Panc1 (cell line): ENCODE data around the gene RNF215. TPM values are rescaled to one million over a fixed set of nuclear protein-coding genes. Genes with fewer than 3 reads are reported as not detected.

ENCODE experiments used
- ATAC-seq: fragments of 200-7000 bp; cut with Tn5 transposase; 2 replicates; pipeline ENCODE4 v1.9.1; 2020; ENCODE audit warnings: mild to moderate bottlenecking, moderate library complexity
- BruUV-seq: library from RNA; stranded (reverse); fragments of 400-500 nt; replicated peaks from 2 replicates; lab custom pipeline; 2021; lab: Mats Ljungman, UMichigan
- CTCF ChIA-PET: fragments of 300-600 bp; sonication (Branson Sonifier 250); formaldehyde crosslinking; loops from one replicate; lab custom pipeline; 2022; ENCODE audit warnings: antibody characterized with exemption; lab: Charles Lee
- POLR2A ChIA-PET: fragments of 300-600 bp; sonication (Branson Sonifier 250); formaldehyde crosslinking; loops from one replicate; lab custom pipeline; 2022; ENCODE audit warnings: antibody characterized with exemption; lab: Charles Lee
- DNase-seq: peaks from one replicate; pipeline ENCODE4 v3.0.0-alpha.2; 2010; ENCODE audit warnings: low read depth, low spot score
- H3K27ac ChIP-seq: 2 replicates; pipeline ENCODE4 v1.5.1; 2011; ENCODE audit warnings: mild to moderate bottlenecking, low read length, inconsistent platforms
- H3K27me3 ChIP-seq: fragments of 200-500 bp; sonication (Bioruptor generic); 2 replicates; pipeline ENCODE4 v1.6.0; 2014; ENCODE audit warnings: low read length, inconsistent platforms; ENCODE audit not compliant: control insufficient read depth, insufficient read depth
- H3K36me3 ChIP-seq: fragments of 200-500 bp; sonication (Bioruptor generic); 2 replicates; pipeline ENCODE4 v1.5.1; 2014; ENCODE audit warnings: inconsistent platforms, mild to moderate bottlenecking, low read length, moderate library complexity; ENCODE audit not compliant: control insufficient read depth, insufficient read depth
- H3K4me1 ChIP-seq: 2 replicates; pipeline ENCODE4 v1.5.1; 2011; ENCODE audit warnings: inconsistent platforms, mild to moderate bottlenecking, low read length, moderate library complexity; ENCODE audit not compliant: control insufficient read depth, insufficient read depth
- H3K4me3 ChIP-seq, 2 experiments: 2 replicates each; pipeline ENCODE4 v1.5.1; 2011 to 2012; ENCODE audit warnings: low read depth in 2 of 2, low read length in 2 of 2, mild to moderate bottlenecking in 2 of 2, inconsistent platforms in 1 of 2, moderate library complexity in 1 of 2
- H3K9me3 ChIP-seq: fragments of 200-500 bp; sonication (Bioruptor generic); 2 replicates; pipeline ENCODE4 v1.5.1; 2014; ENCODE audit warnings: low read depth, mild to moderate bottlenecking, inconsistent platforms, low read length, moderate library complexity; ENCODE audit not compliant: control insufficient read depth, insufficient read depth
- POLR2AphosphoS5 ChIP-seq: IDR thresholded peaks from 2 replicates; pipeline ENCODE4 v1.6.1; 2012; ENCODE audit warnings: mild to moderate bottlenecking, low read depth, low read length, moderate library complexity
- SIN3A ChIP-seq: IDR thresholded peaks from 2 replicates; pipeline ENCODE4 v1.6.1; 2012; ENCODE audit warnings: low read depth, mild to moderate bottlenecking, low read length, moderate library complexity, borderline replicate concordance; ENCODE audit not compliant: insufficient read depth
- TCF7L2 ChIP-seq: IDR thresholded peaks from 2 replicates; pipeline ENCODE4 v1.6.1; 2011; ENCODE audit warnings: mild to moderate bottlenecking, low read depth, low read length, inconsistent platforms
- in situ Hi-C: cut with HindIII; loops from 2 replicates; pipeline ENCODE4 v1.10.0; 2016; ENCODE audit warnings: low sequenced_read_pairs, low pct_unique_long_range_greater_than_20kb
- intact Hi-C: fragments of 100-400 bp; cut with micrococcal nuclease; formaldehyde crosslinking; loops from one replicate; pipeline ENCODE4 v1.10.0; 2022; ENCODE audit not compliant: unreplicated experiment
- total RNA-seq: library from RNA; stranded (reverse); gene quantifications from one replicate; pipeline ENCODE4 v1.2.1, GENCODE V29; 2021; ENCODE audit not compliant: unreplicated experiment
- TF ChIP-seq, protein P1 (sequence below): fragments of 450-650 bp; IDR thresholded peaks from 2 replicates; pipeline ENCODE4 v1.5.1; 2017; ENCODE audit warnings: mild to moderate bottlenecking
- TF ChIP-seq, protein P2 (sequence below), 2 experiments: IDR thresholded peaks; 2 replicates each; pipeline ENCODE4 v1.6.1; 2011 to 2012; ENCODE audit warnings: low read depth in 2 of 2, control low read depth in 1 of 2, low read length in 1 of 2, mild to moderate bottlenecking in 1 of 2, moderate library complexity in 1 of 2; ENCODE audit not compliant: insufficient read depth in 1 of 2

Gene RNF215
- total RNA-seq, 1 experiment from 2014 or later: 35.8 TPM

- Histone ChIP-seq H3K9me3 (no peaks in the 10 kb centered on the region), H3K4me3 (no peak overlapping the region), H3K36me3 (peaks cover 3% of the 10 kb centered on the region), H3K27me3 (no peaks in the 10 kb centered on the region), H3K27ac (no peak overlapping the region), H3K4me1 (no peaks in the 10 kb centered on the region)
- POLR2A ChIA-PET: interaction anchor here (0.7 kb wide), 1 partner anchor 22 kb away, joined by 3 read pairs; the partner anchor contains the start of genes CCDC157 and SF3A1
- CTCF ChIA-PET: no interaction called here
- in situ Hi-C loops (no loop called here), intact Hi-C loops (no loop called here)
- no peak for ATAC-seq
- DNase-seq: no peak
- TF ChIP-seq SIN3A: no peak
- TF ChIP-seq TCF7L2: no peak
- TF ChIP-seq POLR2AphosphoS5: no peak
- TF ChIP-seq, protein P1, sequence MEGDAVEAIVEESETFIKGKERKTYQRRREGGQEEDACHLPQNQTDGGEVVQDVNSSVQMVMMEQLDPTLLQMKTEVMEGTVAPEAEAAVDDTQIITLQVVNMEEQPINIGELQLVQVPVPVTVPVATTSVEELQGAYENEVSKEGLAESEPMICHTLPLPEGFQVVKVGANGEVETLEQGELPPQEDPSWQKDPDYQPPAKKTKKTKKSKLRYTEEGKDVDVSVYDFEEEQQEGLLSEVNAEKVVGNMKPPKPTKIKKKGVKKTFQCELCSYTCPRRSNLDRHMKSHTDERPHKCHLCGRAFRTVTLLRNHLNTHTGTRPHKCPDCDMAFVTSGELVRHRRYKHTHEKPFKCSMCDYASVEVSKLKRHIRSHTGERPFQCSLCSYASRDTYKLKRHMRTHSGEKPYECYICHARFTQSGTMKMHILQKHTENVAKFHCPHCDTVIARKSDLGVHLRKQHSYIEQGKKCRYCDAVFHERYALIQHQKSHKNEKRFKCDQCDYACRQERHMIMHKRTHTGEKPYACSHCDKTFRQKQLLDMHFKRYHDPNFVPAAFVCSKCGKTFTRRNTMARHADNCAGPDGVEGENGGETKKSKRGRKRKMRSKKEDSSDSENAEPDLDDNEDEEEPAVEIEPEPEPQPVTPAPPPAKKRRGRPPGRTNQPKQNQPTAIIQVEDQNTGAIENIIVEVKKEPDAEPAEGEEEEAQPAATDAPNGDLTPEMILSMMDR: no peak
- TF ChIP-seq, protein P2, sequence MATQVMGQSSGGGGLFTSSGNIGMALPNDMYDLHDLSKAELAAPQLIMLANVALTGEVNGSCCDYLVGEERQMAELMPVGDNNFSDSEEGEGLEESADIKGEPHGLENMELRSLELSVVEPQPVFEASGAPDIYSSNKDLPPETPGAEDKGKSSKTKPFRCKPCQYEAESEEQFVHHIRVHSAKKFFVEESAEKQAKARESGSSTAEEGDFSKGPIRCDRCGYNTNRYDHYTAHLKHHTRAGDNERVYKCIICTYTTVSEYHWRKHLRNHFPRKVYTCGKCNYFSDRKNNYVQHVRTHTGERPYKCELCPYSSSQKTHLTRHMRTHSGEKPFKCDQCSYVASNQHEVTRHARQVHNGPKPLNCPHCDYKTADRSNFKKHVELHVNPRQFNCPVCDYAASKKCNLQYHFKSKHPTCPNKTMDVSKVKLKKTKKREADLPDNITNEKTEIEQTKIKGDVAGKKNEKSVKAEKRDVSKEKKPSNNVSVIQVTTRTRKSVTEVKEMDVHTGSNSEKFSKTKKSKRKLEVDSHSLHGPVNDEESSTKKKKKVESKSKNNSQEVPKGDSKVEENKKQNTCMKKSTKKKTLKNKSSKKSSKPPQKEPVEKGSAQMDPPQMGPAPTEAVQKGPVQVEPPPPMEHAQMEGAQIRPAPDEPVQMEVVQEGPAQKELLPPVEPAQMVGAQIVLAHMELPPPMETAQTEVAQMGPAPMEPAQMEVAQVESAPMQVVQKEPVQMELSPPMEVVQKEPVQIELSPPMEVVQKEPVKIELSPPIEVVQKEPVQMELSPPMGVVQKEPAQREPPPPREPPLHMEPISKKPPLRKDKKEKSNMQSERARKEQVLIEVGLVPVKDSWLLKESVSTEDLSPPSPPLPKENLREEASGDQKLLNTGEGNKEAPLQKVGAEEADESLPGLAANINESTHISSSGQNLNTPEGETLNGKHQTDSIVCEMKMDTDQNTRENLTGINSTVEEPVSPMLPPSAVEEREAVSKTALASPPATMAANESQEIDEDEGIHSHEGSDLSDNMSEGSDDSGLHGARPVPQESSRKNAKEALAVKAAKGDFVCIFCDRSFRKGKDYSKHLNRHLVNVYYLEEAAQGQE (IDR thresholded peaks at IDR 0.05; ENCODE audit: insufficient read depth in 1 of 2, low read depth in 2 of 2, low read length in 1 of 2): no peak
- BruUV-seq: no TSS peak
Measured at GRCh38 chr22:30334646-30335045, 52.6 kb downstream of the RNF215 start.

DNA sequence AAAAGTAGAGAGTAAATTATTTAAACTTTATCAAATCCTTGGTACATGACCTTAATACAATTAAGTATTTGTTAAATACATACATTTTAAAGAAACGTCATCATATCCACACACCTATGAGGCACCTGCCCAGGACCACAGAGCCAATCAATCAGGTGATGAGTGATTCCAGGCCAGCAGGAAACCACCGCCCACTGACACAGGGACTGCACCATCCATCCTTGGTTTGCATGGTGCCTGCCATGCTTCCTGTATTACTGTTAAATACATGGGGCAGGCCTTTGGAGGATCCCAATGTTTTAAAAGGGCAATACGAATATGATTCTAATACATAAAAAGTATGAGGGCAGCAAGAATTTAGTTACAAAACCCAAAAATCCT, 53.5 kb downstream of the RNF215 start:
- TF ChIP-seq, protein P1: no peak
- TF ChIP-seq POLR2AphosphoS5: no peak
- Histone ChIP-seq H3K27me3 (no peaks in the 10 kb centered on the region), H3K36me3 (peaks cover 3% of the 10 kb centered on the region), H3K27ac (no peak overlapping the region), H3K4me3 (no peak overlapping the region), H3K9me3 (no peaks in the 10 kb centered on the region), H3K4me1 (no peaks in the 10 kb centered on the region)
- no TSS peak for BruUV-seq
- ATAC-seq (no peak), DNase-seq (no peak)
- in situ Hi-C loops (no loop called here), intact Hi-C loops (no loop called here)
- POLR2A ChIA-PET: no interaction called here
- CTCF ChIA-PET: no interaction called here
